Ovary (tissue), 3 donors: ENCODE data around the gene C2orf92.

Experiments used
- EP300 ChIP-seq: sonication (generic); formaldehyde crosslinking; IDR thresholded peaks from one replicate; pipeline ENCODE4 v1.6.1; 2017; ENCODE audit warnings: antibody characterized with exemption
- POLR2A ChIP-seq: fragments of 450-650 bp; IDR thresholded peaks from one replicate; pipeline ENCODE4 v1.6.1; 2017; ENCODE audit warnings: antibody characterized with exemption, mild to moderate bottlenecking, moderate library complexity
- TF ChIP-seq, protein P1 (sequence below), 3 donors: fragments of 450-650 bp in 2 of 3; fragments of 200-600 bp in 1 of 3; IDR thresholded peaks; one replicate each; pipeline versions ENCODE4 v1.5.1 to v1.8.0; 2016 to 2022; ENCODE audit warnings: antibody characterized with exemption in 3 of 3, mild to moderate bottlenecking in 1 of 3
- donor health status: DM: no; HTN: no; CAD: no.

DNA sequence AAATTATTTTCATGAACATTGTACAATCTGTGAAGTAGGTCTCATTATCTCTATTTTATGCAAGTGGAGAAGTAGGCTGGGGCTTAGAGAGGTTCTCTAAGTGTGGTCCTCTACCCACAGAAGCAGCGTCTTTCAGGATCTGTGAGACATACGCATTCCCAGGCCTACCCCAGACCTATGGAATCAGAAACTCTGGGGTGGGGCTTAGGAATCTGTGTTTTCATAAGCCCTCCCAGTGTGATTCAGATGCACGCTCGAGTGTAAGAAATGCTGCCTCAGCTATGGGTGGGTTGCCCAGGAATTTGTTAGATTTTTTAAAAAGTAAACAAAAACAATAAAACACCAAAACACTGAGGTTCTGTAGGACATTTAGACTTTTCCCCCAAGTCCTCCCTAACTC is 29.0 kb downstream of the C2orf92 start:
- TF ChIP-seq POLR2A (no peak), EP300 (no peak)
- TF ChIP-seq, protein P1, sequence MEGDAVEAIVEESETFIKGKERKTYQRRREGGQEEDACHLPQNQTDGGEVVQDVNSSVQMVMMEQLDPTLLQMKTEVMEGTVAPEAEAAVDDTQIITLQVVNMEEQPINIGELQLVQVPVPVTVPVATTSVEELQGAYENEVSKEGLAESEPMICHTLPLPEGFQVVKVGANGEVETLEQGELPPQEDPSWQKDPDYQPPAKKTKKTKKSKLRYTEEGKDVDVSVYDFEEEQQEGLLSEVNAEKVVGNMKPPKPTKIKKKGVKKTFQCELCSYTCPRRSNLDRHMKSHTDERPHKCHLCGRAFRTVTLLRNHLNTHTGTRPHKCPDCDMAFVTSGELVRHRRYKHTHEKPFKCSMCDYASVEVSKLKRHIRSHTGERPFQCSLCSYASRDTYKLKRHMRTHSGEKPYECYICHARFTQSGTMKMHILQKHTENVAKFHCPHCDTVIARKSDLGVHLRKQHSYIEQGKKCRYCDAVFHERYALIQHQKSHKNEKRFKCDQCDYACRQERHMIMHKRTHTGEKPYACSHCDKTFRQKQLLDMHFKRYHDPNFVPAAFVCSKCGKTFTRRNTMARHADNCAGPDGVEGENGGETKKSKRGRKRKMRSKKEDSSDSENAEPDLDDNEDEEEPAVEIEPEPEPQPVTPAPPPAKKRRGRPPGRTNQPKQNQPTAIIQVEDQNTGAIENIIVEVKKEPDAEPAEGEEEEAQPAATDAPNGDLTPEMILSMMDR (IDR thresholded peaks at IDR 0.05) = no peak
